Ovary (tissue), 3 donors: ENCODE measurements around the gene NLGN4Y.

Experiments
- POLR2A ChIP-seq: fragments of 450-650 bp; IDR thresholded peaks from one replicate; pipeline ENCODE4 v1.6.1; 2017; ENCODE audit warnings: antibody characterized with exemption, mild to moderate bottlenecking, moderate library complexity
- TF ChIP-seq, protein P1 (sequence below), 3 donors: fragments of 450-650 bp in 2 of 3; fragments of 200-600 bp in 1 of 3; IDR thresholded peaks; one replicate each; pipeline versions ENCODE4 v1.5.1 to v1.8.0; 2016 to 2022; ENCODE audit warnings: antibody characterized with exemption in 3 of 3, mild to moderate bottlenecking in 1 of 3
- donor health status: DM: no; HTN: no; CAD: no.

DNA sequence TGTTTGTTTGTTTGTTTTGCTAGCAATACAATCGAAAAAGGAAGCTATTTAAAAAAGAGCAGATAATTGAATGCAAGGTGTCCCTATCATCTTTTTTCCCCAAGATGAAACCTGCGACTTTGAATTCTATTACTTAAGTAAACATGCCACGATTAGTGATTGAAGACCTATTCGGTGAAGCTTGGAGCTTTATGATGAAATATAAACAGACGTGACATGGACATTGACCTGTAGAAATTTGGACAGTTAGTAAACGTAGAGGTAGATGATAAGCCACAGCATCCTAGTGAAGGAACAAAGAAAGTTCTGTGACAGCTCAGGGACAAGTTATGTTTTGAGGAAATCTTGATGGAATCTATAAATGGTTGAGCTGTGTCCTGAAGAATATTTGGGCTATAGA is 103.9 kb downstream of the NLGN4Y start:
- TF ChIP-seq, protein P1, sequence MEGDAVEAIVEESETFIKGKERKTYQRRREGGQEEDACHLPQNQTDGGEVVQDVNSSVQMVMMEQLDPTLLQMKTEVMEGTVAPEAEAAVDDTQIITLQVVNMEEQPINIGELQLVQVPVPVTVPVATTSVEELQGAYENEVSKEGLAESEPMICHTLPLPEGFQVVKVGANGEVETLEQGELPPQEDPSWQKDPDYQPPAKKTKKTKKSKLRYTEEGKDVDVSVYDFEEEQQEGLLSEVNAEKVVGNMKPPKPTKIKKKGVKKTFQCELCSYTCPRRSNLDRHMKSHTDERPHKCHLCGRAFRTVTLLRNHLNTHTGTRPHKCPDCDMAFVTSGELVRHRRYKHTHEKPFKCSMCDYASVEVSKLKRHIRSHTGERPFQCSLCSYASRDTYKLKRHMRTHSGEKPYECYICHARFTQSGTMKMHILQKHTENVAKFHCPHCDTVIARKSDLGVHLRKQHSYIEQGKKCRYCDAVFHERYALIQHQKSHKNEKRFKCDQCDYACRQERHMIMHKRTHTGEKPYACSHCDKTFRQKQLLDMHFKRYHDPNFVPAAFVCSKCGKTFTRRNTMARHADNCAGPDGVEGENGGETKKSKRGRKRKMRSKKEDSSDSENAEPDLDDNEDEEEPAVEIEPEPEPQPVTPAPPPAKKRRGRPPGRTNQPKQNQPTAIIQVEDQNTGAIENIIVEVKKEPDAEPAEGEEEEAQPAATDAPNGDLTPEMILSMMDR (IDR thresholded peaks at IDR 0.05) = no peak
- no peak for TF ChIP-seq POLR2A
